ENCODE data around the gene CDC14A. TPM values are rescaled to one million over a fixed set of nuclear protein-coding genes. Genes with fewer than 3 reads are reported as not detected.

CDC14A gene
- total and polyA plus RNA-seq, 11 donors, result 1.7 to 8.8 (median 3.5) TPM

DNA sequence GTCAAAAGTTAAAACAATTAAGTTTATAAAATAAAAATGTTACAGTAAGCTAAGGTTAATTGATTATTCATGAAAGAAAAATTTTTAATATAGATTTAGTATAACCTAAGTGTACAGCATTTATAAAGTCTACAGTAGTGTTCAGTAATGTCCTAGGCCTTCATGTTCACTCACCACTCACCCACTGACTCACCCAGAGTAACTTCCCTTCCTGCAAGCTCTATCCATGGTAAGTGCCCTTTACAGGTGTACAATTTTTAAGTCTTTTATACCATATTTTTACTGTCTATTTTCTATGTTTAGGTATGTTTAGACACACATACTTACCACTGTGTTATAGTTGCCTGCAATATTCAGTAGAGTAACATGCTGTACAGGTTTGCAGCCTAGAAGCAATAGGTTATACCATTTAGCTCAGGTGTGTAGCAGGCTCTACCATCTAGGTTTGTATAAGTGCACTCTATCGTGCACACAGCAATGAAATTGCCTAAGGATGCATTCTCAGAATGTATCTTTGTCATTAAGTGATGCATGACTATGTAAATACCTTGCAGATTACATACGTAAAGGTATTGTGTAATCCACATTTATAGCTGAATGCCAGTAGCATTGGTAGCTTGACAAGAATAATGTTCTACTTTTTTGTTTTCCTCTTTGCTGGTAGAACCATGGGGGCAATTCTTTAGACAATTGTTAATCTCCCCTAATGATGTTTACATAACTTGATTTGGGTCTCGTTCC is 149.9 kb downstream of the CDC14A start:
- 85 to 89% (median 86%) methylated on average over 3 of the region's 3 CpGs for WGBS, 4 donors
- intact Hi-C loops (cut with DNase I), result no loop called here
- DNase-seq (no peak), ATAC-seq (no peak)
- H3K4me1 ChIP-seq, result peaks cover 0 to 4% (median 0%) of the 10 kb centered on the region in 12 donors
- H3K4me3 ChIP-seq, result no peak overlapping the region
- no peaks in the 10 kb centered on the region for H3K27me3 ChIP-seq
- TF ChIP-seq CTCF (IDR thresholded peaks at IDR 0.05) (no peak), POLR2A (IDR thresholded peaks at IDR 0.05) (no peak)
- H3K27ac ChIP-seq, result no peak overlapping the region
- peaks cover 0 to 74% (median 57%) of the 10 kb centered on the region in 9 donors for H3K36me3 ChIP-seq
- no peaks in the 10 kb centered on the region for H3K9me3 ChIP-seq

- Histone ChIP-seq H3K27me3 (no peaks in the 10 kb centered on the region), H3K4me3 (no peak overlapping the region), H3K4me1 (peaks cover 0 to 15% (median 0%) of the 10 kb centered on the region in 12 donors), H3K9me3 (no peaks in the 10 kb centered on the region), H3K27ac (no peak overlapping the region), H3K36me3 (peaks cover 0 to 54% (median 20%) of the 10 kb centered on the region in 9 donors)
- intact Hi-C loops (cut with DNase I), result no loop called here
- TF ChIP-seq POLR2A (IDR thresholded peaks at IDR 0.05) (no peak), CTCF (IDR thresholded peaks at IDR 0.05) (no peak)
- no peak for DNase-seq
- WGBS, 4 donors, result 53 to 71% (median 63%) methylated on average over 2 of the region's 2 CpGs
- ATAC-seq, result no peak
Measured at GRCh38 chr1:100506217-100506616, 153.9 kb downstream of the CDC14A start.

DNA sequence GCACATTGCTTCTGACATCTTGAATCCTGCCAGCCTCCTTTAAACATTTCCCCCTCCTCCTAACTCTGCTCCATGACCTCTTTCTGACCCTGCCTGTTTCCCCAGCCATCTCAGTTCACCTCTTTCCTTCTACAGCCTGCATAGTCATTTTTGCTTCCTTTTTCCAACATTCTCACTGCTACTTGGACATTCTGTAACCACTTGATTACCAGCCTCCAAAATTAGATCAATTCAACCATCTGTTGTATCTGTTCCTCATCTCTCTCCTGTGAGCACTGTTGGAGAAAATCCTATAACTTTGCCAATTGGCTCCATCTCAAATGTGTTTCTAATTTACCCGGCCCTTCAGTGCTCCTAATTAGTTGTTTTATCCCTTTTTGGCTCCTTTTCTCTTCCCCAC is 158.1 kb downstream of the CDC14A start:
- WGBS, 4 donors, result 50 to 61% (median 56%) methylated on average over 1 of the region's 1 CpG
- ATAC-seq, result no peak

More for the DNA sequence above, 158.1 kb downstream of the CDC14A start:
- no peak for TF ChIP-seq POLR2A (IDR thresholded peaks at IDR 0.05)
- no peak for TF ChIP-seq CTCF (IDR thresholded peaks at IDR 0.05)
- Histone ChIP-seq H3K27ac (no peak overlapping the region), H3K27me3 (no peaks in the 10 kb centered on the region), H3K4me3 (no peak overlapping the region), H3K9me3 (no peaks in the 10 kb centered on the region), H3K36me3 (peaks cover 0 to 35% (median 6%) of the 10 kb centered on the region in 9 donors), H3K4me1 (peaks cover 0 to 16% (median 0%) of the 10 kb centered on the region in 12 donors)
- intact Hi-C loops (cut with DNase I), result no loop called here
- DNase-seq, result no peak

Measured in heart left ventricle (tissue), 16 donors.